Stimulated activated CD8-positive, alpha-beta memory T cell treated with anti-CD3 and anti-CD28 coated beads, Interleukin-7, amount 100 ng/mL, for 24 hours (primary cell): ENCODE results near the gene EMP2.
"Not testable (repeated sequence)": the region's sequence is repeated elsewhere in the genome, so short reads cannot be mapped to it uniquely, and the experiment has no call there.

Experiments
- DNase-seq: peaks from one replicate; pipeline ENCODE4 v3.0.0-alpha.2; 2020; ENCODE audit warnings: low read depth

EMP2 gene

DNA sequence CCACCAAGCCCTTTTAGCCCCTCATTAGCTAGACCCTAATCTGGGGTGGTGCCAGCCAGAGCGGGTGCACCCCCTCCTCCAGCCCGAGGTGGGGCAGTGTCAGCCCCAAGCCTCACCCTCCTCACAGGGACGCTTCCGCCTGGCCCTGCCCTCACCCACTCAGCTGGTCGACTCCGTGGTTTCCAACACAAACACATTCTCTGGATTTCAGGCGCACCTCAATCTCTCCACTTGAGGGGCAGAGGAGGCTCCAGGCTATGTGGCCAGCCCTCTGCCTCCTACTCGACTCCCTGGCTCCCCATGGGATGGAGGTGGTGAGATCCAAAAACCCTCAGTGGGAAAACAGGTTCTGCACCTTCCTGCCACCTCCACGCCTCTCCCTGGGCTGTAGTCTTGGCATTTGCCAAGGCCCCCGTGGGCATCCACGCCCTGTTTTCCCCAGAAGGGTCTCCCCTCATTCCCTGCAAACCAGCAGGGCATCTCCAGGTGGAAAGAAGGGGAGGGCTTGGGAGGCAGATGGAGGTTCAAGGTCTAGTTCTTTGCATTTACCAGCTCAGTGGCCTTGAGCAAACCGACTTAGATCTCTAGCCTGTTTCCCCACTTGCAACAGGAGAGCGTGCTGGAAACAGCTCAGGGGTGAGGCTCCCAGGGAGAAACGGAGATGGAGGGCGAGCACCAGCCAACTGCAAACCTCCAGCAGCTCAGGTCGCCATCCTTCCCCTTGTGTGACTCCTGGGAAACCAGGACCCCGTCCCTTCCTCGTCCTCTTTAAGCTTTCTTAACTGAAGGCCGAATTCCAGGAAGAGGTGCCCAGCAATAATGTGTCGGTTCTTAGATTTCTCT lies 1.7 kb downstream of the EMP2 start:
- no peak for DNase-seq

DNA sequence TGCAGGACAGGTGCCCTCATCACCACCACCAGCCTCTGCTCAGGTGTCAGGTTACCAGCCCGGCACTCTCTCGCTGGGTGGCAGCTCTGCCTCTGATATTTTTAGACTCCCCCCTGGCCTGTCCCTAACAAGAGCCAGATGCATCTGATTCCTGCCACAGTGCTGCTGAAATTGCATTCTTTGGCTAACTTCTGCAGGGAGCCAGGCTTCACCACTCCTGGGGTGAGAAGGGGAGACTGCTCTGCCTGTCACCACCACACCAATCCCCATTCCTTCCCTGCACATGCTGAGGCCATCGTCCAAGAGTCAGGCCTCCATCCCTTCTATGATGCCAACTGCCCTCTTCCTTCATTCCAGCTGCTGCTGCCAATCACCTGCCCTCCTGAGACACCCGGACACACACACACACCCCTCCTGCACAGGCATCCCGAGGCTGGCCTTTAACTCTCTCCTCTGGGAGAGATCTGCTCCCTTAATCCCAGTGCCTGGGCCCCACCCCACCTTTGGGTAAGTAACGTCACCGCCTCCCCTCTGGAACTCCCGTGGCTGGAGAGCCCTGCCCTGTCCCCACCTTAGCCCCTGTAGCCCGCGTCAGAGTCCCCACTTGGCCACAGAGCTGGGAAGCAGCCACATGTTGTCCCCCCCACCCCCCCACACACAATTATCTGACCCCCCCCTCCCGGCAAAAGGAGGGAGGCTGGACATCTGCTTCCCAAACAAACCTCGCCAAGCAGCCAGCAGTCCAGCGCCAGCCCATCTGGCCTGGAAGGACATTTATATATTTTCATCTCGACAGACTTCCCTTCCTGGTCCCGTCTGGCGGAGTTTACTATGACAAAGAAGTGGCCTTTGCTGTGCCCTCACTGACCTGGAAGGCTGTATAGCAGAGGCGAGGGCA lies 2.8 kb downstream of the EMP2 start:
- DNase-seq = no peak

DNA sequence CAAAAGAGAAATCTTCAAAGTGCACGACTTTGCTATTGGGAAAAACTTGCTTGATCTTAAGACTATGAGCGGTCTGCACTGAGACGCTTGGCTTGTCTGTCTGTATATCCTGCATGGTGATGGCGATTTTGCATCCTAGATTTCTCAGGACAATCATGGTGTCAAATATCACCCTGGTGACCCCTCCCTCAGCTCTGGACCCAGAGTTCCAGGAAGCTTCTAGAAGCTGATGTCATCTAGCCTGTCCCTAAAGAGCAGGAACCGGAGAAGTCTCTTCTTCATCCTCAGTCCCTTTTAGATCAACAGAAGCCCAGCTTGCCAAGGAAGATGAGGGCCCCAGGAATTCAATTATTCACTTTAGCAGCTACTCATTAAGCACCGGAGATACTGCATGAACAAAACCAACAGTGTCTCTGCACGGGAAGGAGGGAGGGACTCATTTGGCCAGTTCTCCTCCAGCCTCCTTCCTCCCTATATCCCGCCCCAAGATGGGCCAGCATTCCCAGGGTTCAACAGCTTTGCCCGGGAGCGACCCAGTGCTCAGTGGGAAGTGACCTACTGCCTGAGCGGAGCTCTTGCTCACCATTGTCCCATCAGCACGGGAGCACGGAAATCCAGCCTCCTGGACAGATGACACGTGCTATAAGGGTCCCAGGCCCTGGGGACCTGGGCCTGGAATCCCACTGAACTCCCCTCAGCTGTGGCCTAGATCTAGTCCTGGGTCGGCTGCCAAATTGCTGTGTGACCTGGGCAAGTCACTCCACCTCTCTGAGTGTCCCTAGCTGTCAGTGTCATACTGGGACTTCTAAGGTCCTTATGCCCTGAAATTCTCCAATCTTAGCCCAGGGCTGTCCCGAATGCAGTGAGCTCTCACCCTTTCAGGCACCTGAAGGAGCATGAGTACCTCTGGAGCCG lies 3.8 kb downstream of the EMP2 start:
- no peak for DNase-seq

DNA sequence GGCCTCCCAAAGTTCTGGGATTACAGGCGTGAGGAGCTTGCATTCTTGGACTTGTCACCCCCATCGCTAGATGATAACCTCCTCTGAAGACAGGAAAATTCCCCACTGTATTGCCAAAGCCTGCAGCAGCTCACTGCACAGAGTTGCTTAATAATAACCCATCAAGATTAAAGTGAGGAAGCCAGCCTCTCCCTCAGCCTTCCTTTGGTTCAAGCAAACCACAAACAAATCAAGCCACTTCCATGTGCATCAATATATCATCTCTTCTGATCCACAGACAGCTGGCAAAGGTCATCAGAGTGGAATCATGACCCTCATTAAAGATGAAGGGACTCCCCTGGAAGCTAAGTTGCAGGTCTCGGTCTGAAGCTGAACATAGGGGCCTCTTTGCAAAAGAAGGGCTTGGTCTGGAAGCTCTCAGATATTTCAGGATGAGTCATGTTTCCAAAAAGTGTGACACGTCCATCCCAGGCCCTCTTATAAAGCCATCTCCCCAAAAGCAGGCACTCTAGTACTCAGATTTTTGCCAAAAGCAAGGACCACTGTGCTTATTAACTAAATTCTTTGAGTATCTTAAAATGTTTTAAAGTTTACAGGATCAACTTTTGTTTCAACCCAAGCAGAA lies 4.8 kb downstream of the EMP2 start:
- no peak for DNase-seq

DNA sequence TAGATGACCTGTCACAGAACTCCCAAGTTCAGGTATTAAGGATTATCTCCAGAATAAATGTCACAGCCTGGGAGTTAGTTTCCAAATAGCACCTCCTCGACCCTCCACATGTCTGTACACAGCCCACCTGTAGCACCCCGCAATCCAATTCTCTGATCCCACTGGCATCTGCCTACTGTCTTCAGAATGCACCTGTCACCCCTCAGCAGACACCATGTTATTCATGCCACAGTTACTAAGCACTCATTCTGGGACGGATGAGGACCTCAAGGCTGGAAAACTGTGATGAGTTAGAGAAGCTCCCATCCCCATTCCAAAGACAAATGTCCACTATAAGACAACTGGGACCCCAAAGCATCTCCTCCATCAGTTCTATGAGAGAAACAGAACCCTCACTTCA lies 7.8 kb downstream of the EMP2 start:
- no peak for DNase-seq

DNA sequence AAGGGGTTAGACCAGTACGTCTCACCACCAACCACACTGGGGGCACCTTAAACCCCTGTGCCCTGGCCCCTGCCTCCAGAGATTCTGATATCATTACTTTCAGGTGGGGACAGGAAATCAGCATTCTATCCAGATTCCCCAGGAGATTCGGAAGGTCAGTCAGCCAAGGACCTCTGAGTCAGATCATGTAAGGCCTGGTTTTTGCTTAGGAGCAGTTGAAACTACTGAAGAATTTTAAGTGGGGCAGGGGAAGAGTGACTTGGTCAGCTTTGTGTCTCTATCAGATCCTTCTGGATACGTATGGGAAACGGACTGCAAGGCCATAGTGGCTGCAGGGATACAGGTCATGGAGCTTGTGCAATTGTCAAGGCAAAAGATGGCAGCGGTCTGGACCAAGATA lies 9.0 kb downstream of the EMP2 start:
- no peak for DNase-seq

DNA sequence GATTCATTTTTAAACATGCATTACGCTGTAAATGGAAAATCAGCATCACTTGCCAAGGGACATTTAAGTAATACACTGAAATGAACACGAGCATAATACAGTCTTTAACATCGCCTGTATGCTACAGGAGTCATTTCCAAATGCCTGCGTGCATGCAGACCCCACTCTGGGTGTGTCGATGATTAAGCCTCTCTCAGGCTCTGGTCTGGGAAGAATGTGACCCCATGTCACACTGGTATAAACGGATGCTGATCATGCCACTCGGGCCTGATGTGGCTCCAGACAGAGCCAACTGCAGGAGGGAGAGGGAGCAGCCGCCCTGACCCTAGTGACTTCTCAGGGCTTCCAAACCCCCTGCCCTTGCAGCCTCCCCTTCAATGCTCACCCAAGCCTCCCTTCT lies 10.8 kb downstream of the EMP2 start:
- no peak for DNase-seq

DNA sequence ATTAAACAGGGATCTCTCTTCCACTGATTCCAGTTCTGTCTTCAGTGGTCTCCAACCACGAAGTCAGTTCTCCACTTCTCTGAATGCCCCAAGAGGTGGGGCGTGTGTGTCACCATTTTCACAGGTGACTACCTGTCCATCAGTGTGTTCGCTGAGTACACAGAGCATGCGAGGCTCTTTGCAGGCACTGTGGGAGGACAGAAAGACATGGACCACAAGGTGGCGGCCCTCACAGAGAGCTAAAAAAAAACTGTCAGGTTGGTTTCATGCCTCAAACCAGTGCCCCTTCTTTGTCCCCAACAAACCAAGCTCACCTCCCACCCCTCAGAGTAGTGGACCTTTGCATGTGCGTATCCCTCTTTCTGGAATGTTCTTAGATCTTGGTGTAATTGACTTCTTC lies 13.8 kb downstream of the EMP2 start:
- no peak for DNase-seq

DNA sequence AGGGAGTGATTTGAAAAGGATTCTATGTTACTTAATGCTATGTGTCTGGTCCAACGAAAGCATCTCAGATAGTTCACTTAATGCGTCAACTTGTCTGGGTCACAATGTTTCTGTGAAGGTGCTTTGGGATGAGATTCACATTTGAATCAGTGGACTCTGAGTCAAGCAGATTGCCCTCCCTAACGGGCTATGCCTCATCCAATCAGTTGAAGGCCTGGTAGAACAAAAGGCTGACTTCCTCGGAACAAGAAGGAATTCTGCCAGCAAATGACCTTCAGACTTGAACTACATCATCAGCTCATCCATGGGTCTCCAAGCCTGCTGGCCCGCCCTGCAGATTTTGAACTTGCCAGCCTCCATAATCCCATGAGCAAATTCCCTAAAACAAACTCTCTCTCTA lies 15.2 kb downstream of the EMP2 start:
- DNase-seq = no peak

DNA sequence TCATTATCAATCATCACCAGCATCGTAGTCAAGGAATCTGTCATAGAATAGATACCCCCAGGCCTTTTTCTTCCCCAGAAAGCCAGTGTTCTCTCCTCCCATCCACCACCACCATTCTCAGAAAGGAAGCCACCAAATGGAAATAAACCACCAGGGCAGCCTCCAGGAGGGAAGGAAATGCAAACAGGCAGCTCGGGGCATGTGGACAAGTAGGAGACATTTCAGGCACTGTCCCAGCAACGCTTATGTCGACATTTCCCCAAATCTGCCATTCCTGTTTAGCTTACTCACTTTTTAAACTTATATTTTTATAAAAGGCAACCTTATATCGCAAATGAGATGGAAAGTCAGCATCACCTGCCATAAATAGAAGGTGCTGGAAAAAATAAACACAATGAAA lies 15.8 kb downstream of the EMP2 start:
- no peak for DNase-seq

DNA sequence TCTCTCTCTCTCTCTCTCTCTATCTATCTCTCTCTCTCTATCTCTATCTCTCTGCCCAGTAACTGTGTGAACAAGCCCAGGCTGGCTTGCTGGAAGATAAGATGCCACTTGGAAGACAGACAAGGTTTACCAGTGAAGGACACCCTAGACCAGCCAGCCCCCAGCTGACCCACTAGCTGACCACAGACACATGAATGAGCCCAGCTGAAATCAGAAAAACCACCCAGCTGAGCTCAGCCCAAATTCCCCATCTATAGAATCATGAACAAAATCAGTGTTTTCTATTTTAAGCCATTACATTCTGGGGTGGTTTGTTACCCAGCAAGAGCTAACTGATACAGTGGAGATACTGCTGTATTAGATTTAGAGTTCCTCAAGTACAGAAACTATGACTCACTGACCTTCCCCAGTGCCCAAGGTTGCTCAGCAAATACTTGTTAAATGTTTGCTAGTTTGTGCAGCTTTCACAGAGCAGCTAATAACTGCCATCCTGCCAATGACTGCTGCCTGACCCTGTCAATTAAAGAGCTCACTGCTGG lies 18.0 kb downstream of the EMP2 start:
- DNase-seq = no peak

DNA sequence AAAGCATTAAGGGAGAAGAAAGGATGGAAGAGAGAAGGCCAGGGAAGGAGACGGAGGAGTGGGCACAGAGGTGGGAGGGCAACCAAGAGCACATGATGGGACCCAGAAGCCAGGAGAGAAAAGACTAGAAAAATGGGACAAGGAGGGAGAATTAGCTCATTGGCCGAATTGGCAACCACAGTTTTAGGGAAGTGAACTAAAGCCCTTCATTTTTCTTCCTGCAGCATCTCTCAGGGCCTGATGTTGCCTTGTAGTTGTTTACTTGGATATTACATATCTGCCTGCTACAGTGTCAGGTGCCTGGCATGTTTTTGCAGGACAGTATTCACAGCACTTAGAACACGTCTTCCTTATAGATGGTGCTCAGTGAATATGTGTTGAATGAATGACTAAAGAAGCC lies 19.0 kb downstream of the EMP2 start:
- DNase-seq = no peak

DNA sequence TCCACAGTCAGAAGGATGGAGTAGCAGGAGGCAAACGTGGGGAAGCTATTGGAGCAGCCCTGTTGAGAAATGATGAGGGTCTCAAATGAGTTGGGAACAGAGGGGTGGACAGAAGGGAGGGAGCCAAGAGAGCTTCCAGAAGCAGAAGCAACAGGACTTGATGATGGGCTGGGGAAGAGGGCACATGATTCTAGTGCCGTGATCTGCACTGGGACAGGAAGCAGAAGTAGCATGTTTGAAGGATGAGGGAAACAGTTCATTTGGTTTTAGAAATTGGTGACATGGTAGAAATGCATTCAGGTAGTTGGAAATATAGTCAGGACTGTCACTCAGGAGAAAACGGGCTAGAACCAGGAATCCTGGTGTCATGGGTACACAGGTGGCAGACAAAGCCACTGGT lies 19.4 kb downstream of the EMP2 start:
- DNase-seq = no peak

DNA sequence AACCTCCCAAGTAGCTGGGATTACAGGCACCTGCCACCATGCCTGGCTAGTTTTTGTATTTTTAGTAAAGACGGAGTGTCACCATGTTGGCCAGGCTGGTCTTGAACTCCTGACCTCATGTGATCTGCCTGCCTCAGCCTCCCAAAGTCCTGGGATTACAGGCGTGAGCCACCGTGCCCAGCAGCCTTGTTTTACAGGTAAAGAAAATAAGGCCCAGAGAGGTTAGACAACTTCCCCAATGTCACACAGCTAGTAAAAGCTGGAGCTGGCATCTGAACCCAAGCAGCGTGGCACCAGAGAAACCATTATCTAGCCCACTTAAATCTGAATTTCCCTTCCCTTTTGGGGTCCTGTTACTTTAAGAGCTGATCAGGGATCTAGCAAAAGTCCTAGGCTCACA lies 20.6 kb downstream of the EMP2 start:
- not testable (repeated sequence) for DNase-seq

DNA sequence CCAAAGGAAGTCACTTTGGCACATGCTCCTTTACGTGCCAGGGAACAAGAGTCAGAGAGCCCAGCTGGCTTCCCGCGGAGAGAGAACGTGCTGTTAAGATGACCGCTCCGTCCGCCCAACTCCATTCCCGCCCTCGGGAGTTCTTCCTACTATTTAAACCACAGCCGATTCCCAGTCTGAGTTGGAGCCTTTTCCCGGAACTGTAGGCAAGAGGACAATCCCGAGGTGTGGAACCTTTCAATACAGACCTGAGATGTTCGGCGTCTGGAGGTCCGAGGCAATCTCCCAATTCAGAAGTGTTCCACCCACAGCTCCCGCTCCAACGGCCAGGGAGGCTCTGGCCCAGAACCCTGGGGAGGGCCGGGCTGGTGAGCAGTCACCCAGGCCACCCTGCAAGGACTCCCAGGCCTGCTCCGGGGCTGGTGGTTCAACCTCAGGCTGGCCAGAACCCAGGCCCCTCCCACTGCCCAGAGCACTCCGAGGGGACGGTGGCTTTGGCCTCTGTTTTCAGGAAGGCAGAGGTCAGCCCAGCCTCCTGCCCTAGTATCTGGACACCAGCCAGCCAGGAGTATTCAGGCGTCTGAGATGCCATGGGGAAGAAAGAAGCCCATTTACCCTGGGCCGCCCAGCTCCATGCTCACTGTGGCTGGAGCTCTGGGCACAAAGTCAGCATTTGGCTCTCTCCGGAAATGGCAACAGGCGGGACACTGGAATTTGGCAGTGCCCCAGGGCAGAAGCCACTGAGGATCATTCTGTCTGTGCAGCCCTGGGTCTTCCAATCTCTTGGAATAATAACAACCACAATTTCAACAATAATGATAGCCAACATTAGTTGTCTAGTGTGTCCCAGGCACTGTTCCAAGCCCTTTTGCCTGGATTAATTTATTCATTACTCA lies 21.4 kb downstream of the EMP2 start:
- no peak for DNase-seq

DNA sequence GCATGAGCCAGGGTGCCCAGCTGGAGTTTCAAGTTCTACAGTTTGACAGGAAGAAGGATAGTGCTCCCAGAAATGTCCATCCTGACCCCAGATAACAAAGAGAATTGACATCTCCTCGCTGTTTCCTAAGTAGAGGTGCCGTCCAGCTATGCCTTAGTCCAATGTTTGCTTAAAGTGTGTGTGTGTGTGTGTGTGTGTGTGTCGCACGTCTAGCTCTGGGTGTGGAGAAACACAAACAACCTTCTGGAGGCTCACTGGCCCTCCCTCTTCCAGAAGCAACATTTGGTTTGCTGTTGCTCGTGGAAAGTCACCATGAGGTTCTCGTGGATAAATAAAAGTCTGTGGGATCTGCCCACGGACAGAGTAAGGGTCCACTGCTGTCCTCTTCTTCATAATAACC lies 22.1 kb downstream of the EMP2 start:
- no peak for DNase-seq

DNA sequence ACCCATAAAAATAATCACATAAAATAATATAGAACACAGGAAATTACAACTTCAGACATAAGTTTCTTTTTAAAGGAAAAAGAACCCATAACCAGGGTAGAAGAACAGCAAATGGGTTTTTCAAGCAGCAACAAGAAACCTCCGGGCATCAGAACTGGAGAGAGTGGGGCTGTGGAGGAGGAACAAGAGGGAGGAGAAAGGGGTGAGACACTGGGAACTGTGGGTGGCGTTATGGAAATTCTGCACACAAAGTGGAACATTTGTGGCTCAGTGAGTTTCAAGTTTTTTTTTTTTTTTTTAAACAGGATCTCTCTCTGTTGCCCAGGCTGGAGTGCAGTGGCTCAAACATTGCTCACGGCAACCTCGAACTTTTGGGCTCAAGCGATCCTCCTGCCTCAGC lies 22.6 kb downstream of the EMP2 start:
- DNase-seq = no peak

DNA sequence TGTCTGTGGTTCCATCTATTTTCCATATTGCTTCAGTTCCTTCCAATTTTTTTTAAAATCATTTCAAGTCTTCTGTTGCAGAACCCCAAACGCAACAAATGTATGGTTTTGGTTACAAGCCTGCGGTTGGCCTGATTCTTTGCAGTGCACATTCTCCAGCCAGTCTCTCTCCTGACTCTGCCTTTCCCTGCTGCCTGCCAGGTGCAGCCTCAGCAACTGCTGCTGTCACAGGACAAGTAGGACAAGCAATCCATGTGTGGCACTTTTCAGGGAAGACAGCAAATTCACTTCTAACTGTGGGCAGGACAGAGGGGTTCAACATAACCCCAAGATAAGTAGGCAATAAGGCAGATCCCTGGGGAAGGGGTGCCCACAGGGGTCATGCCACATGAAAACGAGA lies 24.2 kb downstream of the EMP2 start:
- DNase-seq = no peak

DNA sequence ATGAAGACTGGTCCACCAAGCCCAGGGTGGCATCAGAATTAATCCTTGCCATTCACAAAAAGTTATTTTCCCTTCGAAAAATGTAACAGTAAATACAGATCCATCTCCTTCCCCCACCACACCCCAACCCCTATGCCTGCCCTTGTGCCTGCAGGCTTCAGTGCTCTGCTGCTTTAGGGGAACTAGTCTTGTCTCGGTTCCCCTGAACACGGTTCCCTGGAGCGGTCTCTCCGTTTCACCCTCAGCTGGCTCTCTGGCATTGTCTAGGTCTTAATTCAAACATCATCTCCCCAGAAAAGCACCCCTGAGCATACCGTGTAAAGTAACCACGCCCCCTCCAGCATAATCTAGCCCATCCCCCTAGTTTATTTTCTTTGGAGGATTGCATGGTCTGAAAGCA lies 25.8 kb downstream of the EMP2 start:
- no peak for DNase-seq

DNA sequence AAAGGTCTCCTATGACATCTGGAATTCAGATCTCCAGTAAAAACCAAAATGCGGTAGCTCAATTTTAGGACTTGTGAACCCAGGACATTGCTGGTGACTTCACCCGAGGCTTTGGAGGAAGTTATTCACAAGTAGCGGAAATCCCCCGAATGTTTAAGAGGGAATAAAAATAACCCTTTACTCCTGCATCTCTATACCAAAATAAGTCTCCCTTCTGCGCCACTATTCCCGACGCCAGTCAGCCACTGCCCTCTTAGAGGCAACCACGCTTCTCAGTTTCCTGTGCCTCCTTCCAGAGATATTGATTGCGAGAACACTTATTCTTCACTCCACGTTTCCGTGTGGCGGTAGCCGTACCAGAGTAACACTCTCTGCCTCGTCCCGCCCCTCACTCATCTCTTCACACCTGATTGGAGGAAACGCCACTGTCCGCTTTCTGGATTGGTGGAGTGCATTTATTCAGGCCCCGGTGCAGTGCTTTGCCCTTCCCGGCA lies 27.4 kb downstream of the EMP2 start:
- peak; percentile 10 for DNase-seq
